HepG2 (cell line): ENCODE results near the gene GCH1. TPM values are rescaled to one million over a fixed set of nuclear protein-coding genes. Genes with fewer than 3 reads are reported as not detected.

Source experiments
- ATAC-seq: fragments of 200-7000 bp; cut with Tn5 transposase; 3 replicates; pipeline ENCODE4 v1.9.1; 2020; ENCODE audit warnings: mild to moderate bottlenecking, moderate library complexity
- BruUV-seq: library from RNA; stranded (reverse); fragments of 400-500 nt; replicated peaks from 2 replicates; lab custom pipeline; 2021; lab: Mats Ljungman, UMichigan
- CTCF ChIA-PET: fragments of 300-600 bp; formaldehyde crosslinking; extraction: SDS; loops from one replicate; lab custom pipeline; 2021; ENCODE audit warnings: low total read pairs, inconsistent platforms, low intra/inter-chr PET ratio; lab: Yijun Ruan, JAX
- POLR2A ChIA-PET: fragments of 350-600 bp; sonication (Branson Sonifier 250); formaldehyde crosslinking; loops from one replicate; lab custom pipeline; 2020; ENCODE audit warnings: antibody characterized with exemption, inconsistent platforms; lab: Yijun Ruan, JAX
- DNase-seq: peaks from one replicate; pipeline ENCODE4 v3.0.0-alpha.2; 2015; ENCODE audit warnings: low spot score
- FAIRE-seq: peaks from 3 replicates; lab custom pipeline; 2011; peaks lifted over from hg19 to GRCh38; lab: Jason Lieb, UNC
- H2AFZ ChIP-seq: one replicate; pipeline ENCODE4 v1.6.1; 2011; ENCODE audit warnings: low read length, inconsistent platforms
- H3K27ac ChIP-seq: fragments of 300-600 bp; 3 replicates; pipeline ENCODE4 v1.8.0; 2011; ENCODE audit warnings: mixed run types, mild to moderate bottlenecking, mixed read lengths, low read length, inconsistent platforms; ENCODE audit not compliant: insufficient read depth; ENCODE audit errors: extremely low read length
- H3K27me3 ChIP-seq, 2 experiments: fragments of 200-600 bp in 1 of 2; 2 replicates in 1 of 2; 3 replicates in 1 of 2; pipeline versions ENCODE4 v1.6.0 to v1.8.0; 2011; ENCODE audit warnings: low read length in 2 of 2, mild to moderate bottlenecking in 2 of 2, moderate library complexity in 2 of 2, inconsistent platforms in 1 of 2; ENCODE audit not compliant: insufficient read depth in 2 of 2, control insufficient read depth in 1 of 2
- H3K36me3 ChIP-seq, 2 experiments: fragments of 200-600 bp in 1 of 2; replicated peaks in 1 of 2; 2 replicates in 1 of 2; 3 replicates in 1 of 2; pipeline versions ENCODE4 v1.5.1 to v1.8.0; 2011; ENCODE audit warnings: low read length in 2 of 2, inconsistent platforms in 1 of 2; ENCODE audit not compliant: insufficient read depth in 2 of 2, control insufficient read depth in 1 of 2
- H3K4me1 ChIP-seq: 2 replicates; pipeline ENCODE4 v1.5.1; 2012; ENCODE audit warnings: low read length, inconsistent platforms; ENCODE audit not compliant: insufficient read depth
- H3K4me2 ChIP-seq: 2 replicates; pipeline ENCODE4 v1.6.0; 2011; ENCODE audit warnings: low read depth, low read length, inconsistent platforms
- H3K4me3 ChIP-seq, 3 experiments: fragments of 200-600 bp in 1 of 3; sonication (generic), shearing (Covaris generic) in 1 of 3; replicated peaks in 1 of 3; 2 replicates each; pipeline ENCODE4 v1.5.1; 2011 to 2016; ENCODE audit warnings: low read length in 3 of 3, inconsistent platforms in 2 of 3, low read depth in 2 of 3, mild to moderate bottlenecking in 2 of 3, control low read depth in 1 of 3, mixed read lengths in 1 of 3; ENCODE audit not compliant: insufficient read depth in 1 of 3
- H3K79me2 ChIP-seq: one replicate; pipeline ENCODE4 v1.6.1; 2011; ENCODE audit warnings: low read length, inconsistent platforms; ENCODE audit not compliant: insufficient read depth
- H3K9ac ChIP-seq: 2 replicates; pipeline ENCODE4 v1.6.0; 2011; ENCODE audit warnings: mild to moderate bottlenecking, low read depth, low read length, inconsistent platforms; ENCODE audit not compliant: insufficient read depth
- H3K9me3 ChIP-seq: 2 replicates; pipeline ENCODE4 v1.5.1; 2012; ENCODE audit warnings: mild to moderate bottlenecking, low read length
- H4K20me1 ChIP-seq: 2 replicates; pipeline ENCODE4 v1.6.0; 2011; ENCODE audit warnings: inconsistent platforms, mild to moderate bottlenecking, low read length, moderate library complexity; ENCODE audit not compliant: insufficient read depth
- ETV6 ChIP-seq: sonication (generic); formaldehyde crosslinking; conservative IDR thresholded peaks from 2 replicates; pipeline ENCODE4 v1.4.0; 2020; ENCODE audit warnings: missing genetic modification reagents
- FOSL1 ChIP-seq: sonication (generic); formaldehyde crosslinking; IDR thresholded peaks from 2 replicates; pipeline ENCODE4 v1.9.0; 2021; ENCODE audit warnings: missing genetic modification reagents, borderline replicate concordance
- FOXA1 ChIP-seq, 2 experiments: fragments of 450-650 bp in 1 of 2; sonication (generic) in 1 of 2; formaldehyde crosslinking in 1 of 2; IDR thresholded peaks; 2 replicates each; pipeline versions ENCODE4 v1.4.0 to v1.6.1; 2016 to 2020; ENCODE audit warnings: missing genetic modification reagents in 1 of 2
- GABPB1 ChIP-seq: IDR thresholded peaks from 2 replicates; pipeline ENCODE4 v1.6.1; 2016; ENCODE audit warnings: mild to moderate bottlenecking, missing genetic modification reagents, moderate library complexity, missing compliant biosample characterization
- HNF1B ChIP-seq: sonication (generic); formaldehyde crosslinking; IDR thresholded peaks from 2 replicates; pipeline ENCODE4 v1.5.1; 2020; ENCODE audit warnings: mild to moderate bottlenecking, moderate library complexity, missing genetic modification reagents
- HNRNPLL ChIP-seq: fragments of 200-400 bp; formaldehyde crosslinking; IDR thresholded peaks from 2 replicates; pipeline ENCODE4 v1.6.1; 2017; ENCODE audit warnings: mild to moderate bottlenecking, low read depth, low read length; ENCODE audit not compliant: poor library complexity, severe bottlenecking
- ZBTB21 ChIP-seq: sonication (generic); formaldehyde crosslinking; IDR thresholded peaks from 2 replicates; pipeline ENCODE4 v1.4.0; 2020; ENCODE audit warnings: missing genetic modification reagents
- ZFP36L1 ChIP-seq: sonication (generic); formaldehyde crosslinking; IDR thresholded peaks from 2 replicates; pipeline ENCODE4 v1.8.0; 2022; ENCODE audit warnings: mild to moderate bottlenecking, missing genetic modification reagents, moderate library complexity
- ZNF263 ChIP-seq: sonication (generic); formaldehyde crosslinking; IDR thresholded peaks from 2 replicates; pipeline ENCODE4 v1.4.0; 2020; ENCODE audit warnings: missing genetic modification reagents
- ZNF44 ChIP-seq: sonication (generic); formaldehyde crosslinking; IDR thresholded peaks from 2 replicates; pipeline ENCODE4 v1.5.1; 2020; ENCODE audit warnings: mild to moderate bottlenecking, missing genetic modification reagents
- ZNF691 ChIP-seq: sonication (generic); formaldehyde crosslinking; IDR thresholded peaks from 2 replicates; pipeline ENCODE4 v1.4.0; 2020; ENCODE audit warnings: missing genetic modification reagents, low read depth, mild to moderate bottlenecking, borderline replicate concordance
- ZNF782 ChIP-seq: sonication (generic); formaldehyde crosslinking; IDR thresholded peaks from 2 replicates; pipeline ENCODE4 v1.4.0; 2020; ENCODE audit warnings: missing genetic modification reagents, mild to moderate bottlenecking, borderline replicate concordance
- WGBS: methylation state at CpG from one replicate; pipeline ENCODE4 v1.1.6; 2017; ENCODE audit warnings: low lambda C conversion rate; 5-methylcytosine and 5-hydroxymethylcytosine counted together
- in situ Hi-C: cut with HindIII; loops from 2 replicates; pipeline ENCODE4 v1.10.0; 2017; ENCODE audit warnings: low pct_unique_long_range_greater_than_20kb; ENCODE audit not compliant: extremely low pct_ligation_motif_present
- intact Hi-C: fragments of 100-400 bp; cut with micrococcal nuclease; formaldehyde crosslinking; loops from one replicate; pipeline ENCODE4 v1.10.0; 2022; ENCODE audit not compliant: unreplicated experiment
- polyA plus RNA-seq, 8 experiments: library from polyadenylated mRNA; depleted of rRNA in 3 of 8; stranded (reverse) in 7 of 8; unstranded in 1 of 8; fragments of >200 nt; fragmentation: Illumina TruSeq in 4 of 8; extraction: Trizol in 4 of 8; gene quantifications; 2 replicates each; pipeline versions ENCODE4 v1.2.1 to v1.2.3, GENCODE V29; 2011 to 2016; ENCODE audit warnings: low read depth in 4 of 8, missing spikeins in 1 of 8, mixed read lengths in 1 of 8; ENCODE audit not compliant: insufficient read depth in 1 of 8
- total RNA-seq, 5 experiments: library from RNA; depleted of rRNA; stranded (reverse); fragments of >200 nt; fragmentation: Illumina TruSeq; extraction: Trizol; gene quantifications; 2 replicates each; pipeline ENCODE4 v1.2.3, GENCODE V29; 2016; ENCODE audit warnings: low read depth in 1 of 5
- TF ChIP-seq, protein P1 (sequence below): sonication (generic); formaldehyde crosslinking; IDR thresholded peaks from 2 replicates; pipeline ENCODE4 v1.4.0; 2020; ENCODE audit warnings: mild to moderate bottlenecking, missing genetic modification reagents
- TF ChIP-seq, protein P2 (sequence below), 2 experiments: sonication (generic) in 1 of 2; formaldehyde crosslinking in 1 of 2; IDR thresholded peaks; 2 replicates each; pipeline versions ENCODE4 v1.5.1 to v1.6.1; 2011 to 2020; ENCODE audit warnings: borderline replicate concordance in 1 of 2, low read depth in 1 of 2, low read length in 1 of 2, mild to moderate bottlenecking in 1 of 2, missing genetic modification reagents in 1 of 2, moderate library complexity in 1 of 2
- TF ChIP-seq, protein P3 (sequence below): sonication (generic); formaldehyde crosslinking; IDR thresholded peaks from 2 replicates; pipeline ENCODE4 v1.4.0; 2020; ENCODE audit warnings: missing genetic modification reagents

GCH1 gene
- total and polyA plus RNA-seq, 2 of the 13 experiments (the other 11 are each of a cell fraction or from before 2014, with no cell fraction given): 15.0 to 25.2 TPM

GRCh38 chr14:54836231-54836630 lies 66.4 kb downstream of the GCH1 start (continued):
- no peak for TF ChIP-seq ZBTB21 (CRISPR knock-in tag)
- no peak for TF ChIP-seq HNRNPLL

- Histone ChIP-seq H3K27ac (no peak overlapping the region), H3K9me3 (no peaks in the 10 kb centered on the region), H3K27me3 (no peaks in the 10 kb centered on the region), H3K4me2 (no peak overlapping the region), H3K36me3 (no peaks in the 10 kb centered on the region), H3K4me1 (peaks cover 50% of the 10 kb centered on the region), H3K79me2 (no peaks in the 10 kb centered on the region), H3K4me3 (no peak overlapping the region), H4K20me1 (no peaks in the 10 kb centered on the region), H2AFZ (no peak overlapping the region), H3K9ac (no peak overlapping the region)
- intact Hi-C loops: loop anchor here (5.0 kb wide), 1 partner anchor 68 kb away; the partner anchor contains the start of gene GCH1
- ATAC-seq (no peak), FAIRE-seq (no peak), DNase-seq (no peak)
- BruUV-seq: no TSS peak
- WGBS: 86% methylated on average over 6 of the region's 6 CpGs
- ChIA-PET POLR2A (no interaction called here), CTCF (no interaction called here)
- in situ Hi-C loops: no loop called here
- TF ChIP-seq ZNF691 (no peak), ZFP36L1 (CRISPR knock-in tag) (no peak), ZNF263 (CRISPR knock-in tag) (no peak), ETV6 (CRISPR knock-in tag) (no peak), ZNF44 (CRISPR knock-in tag) (no peak), FOSL1 (CRISPR knock-in tag) (no peak), HNF1B (CRISPR knock-in tag) (no peak), GABPB1 (no peak), ZNF782 (CRISPR knock-in tag) (no peak), FOXA1 (IDR thresholded peaks at IDR 0.05) (no peak), FOXA1 (CRISPR knock-in tag; IDR thresholded peaks at IDR 0.05) (no peak)
- TF ChIP-seq, protein P1, sequence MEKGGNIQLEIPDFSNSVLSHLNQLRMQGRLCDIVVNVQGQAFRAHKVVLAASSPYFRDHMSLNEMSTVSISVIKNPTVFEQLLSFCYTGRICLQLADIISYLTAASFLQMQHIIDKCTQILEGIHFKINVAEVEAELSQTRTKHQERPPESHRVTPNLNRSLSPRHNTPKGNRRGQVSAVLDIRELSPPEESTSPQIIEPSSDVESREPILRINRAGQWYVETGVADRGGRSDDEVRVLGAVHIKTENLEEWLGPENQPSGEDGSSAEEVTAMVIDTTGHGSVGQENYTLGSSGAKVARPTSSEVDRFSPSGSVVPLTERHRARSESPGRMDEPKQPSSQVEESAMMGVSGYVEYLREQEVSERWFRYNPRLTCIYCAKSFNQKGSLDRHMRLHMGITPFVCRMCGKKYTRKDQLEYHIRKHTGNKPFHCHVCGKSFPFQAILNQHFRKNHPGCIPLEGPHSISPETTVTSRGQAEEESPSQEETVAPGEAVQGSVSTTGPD (CRISPR knock-in tag): no peak
- TF ChIP-seq, protein P2, sequence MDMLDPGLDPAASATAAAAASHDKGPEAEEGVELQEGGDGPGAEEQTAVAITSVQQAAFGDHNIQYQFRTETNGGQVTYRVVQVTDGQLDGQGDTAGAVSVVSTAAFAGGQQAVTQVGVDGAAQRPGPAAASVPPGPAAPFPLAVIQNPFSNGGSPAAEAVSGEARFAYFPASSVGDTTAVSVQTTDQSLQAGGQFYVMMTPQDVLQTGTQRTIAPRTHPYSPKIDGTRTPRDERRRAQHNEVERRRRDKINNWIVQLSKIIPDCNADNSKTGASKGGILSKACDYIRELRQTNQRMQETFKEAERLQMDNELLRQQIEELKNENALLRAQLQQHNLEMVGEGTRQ (IDR thresholded peaks at IDR 0.05; ENCODE audit: low read depth, low read length): no peak
- TF ChIP-seq, protein P2 (CRISPR knock-in tag; IDR thresholded peaks at IDR 0.05; ENCODE audit: borderline replicate concordance): no peak
- TF ChIP-seq, protein P3, sequence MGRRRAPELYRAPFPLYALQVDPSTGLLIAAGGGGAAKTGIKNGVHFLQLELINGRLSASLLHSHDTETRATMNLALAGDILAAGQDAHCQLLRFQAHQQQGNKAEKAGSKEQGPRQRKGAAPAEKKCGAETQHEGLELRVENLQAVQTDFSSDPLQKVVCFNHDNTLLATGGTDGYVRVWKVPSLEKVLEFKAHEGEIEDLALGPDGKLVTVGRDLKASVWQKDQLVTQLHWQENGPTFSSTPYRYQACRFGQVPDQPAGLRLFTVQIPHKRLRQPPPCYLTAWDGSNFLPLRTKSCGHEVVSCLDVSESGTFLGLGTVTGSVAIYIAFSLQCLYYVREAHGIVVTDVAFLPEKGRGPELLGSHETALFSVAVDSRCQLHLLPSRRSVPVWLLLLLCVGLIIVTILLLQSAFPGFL (CRISPR knock-in tag): no peak
Measured at GRCh38 chr14:54834727-54835126, 67.9 kb downstream of the GCH1 start.
